Activated naive CD8-positive, alpha-beta T cell treated with anti-CD3 and anti-CD28 coated beads, Interleukin-2, amount 10 ng/mL, durations not matched to agents 7 days and 5 days (primary cell): ENCODE measurements around the gene OR52W1. TPM values are rescaled to one million over a fixed set of nuclear protein-coding genes. Genes with fewer than 3 reads are reported as not detected.
"Not testable (repeated sequence)": the region's sequence is repeated elsewhere in the genome, so short reads cannot be mapped to it uniquely, and the experiment has no call there.

Experiments used
- ATAC-seq: fragments of 150-1000 bp; cut with Tn5 transposase; one replicate; pipeline ENCODE4 v1.10.0; 2021; ENCODE audit warnings: low read depth, moderate library complexity
- POLR2A ChIA-PET: fragments of 350-600 bp; sonication (Branson Sonifier 250); formaldehyde crosslinking; loops from one replicate; lab custom pipeline; 2021; ENCODE audit warnings: antibody characterized with exemption; lab: Charles Lee
- DNase-seq: peaks from one replicate; pipeline ENCODE4 v3.0.0; 2021
- H3K27ac Mint-ChIP-seq: one replicate; pipeline ENCODE4 v1.8.0; 2022; ENCODE audit warnings: mild to moderate bottlenecking, mixed read lengths
- H3K27me3 Mint-ChIP-seq: one replicate; pipeline ENCODE4 v1.8.0; 2022; ENCODE audit warnings: mild to moderate bottlenecking, moderate library complexity, mixed read lengths
- H3K36me3 Mint-ChIP-seq: one replicate; pipeline ENCODE4 v1.8.0; 2021; ENCODE audit warnings: mild to moderate bottlenecking, mixed read lengths
- H3K4me1 Mint-ChIP-seq: one replicate; pipeline ENCODE4 v1.8.0; 2021; ENCODE audit warnings: mixed read lengths
- H3K4me3 Mint-ChIP-seq: one replicate; pipeline ENCODE4 v1.8.0; 2022; ENCODE audit warnings: mild to moderate bottlenecking, moderate library complexity, mixed read lengths
- H3K9me3 Mint-ChIP-seq: one replicate; pipeline ENCODE4 v1.8.0; 2021; ENCODE audit warnings: mixed read lengths
- total RNA-seq, 2 experiments: library from RNA; stranded (reverse); gene quantifications; one replicate each; pipeline ENCODE4 v1.2.3, GENCODE V29; 2021

Gene OR52W1
- total RNA-seq, 2 experiments from 2014 or later = not detected

DNA sequence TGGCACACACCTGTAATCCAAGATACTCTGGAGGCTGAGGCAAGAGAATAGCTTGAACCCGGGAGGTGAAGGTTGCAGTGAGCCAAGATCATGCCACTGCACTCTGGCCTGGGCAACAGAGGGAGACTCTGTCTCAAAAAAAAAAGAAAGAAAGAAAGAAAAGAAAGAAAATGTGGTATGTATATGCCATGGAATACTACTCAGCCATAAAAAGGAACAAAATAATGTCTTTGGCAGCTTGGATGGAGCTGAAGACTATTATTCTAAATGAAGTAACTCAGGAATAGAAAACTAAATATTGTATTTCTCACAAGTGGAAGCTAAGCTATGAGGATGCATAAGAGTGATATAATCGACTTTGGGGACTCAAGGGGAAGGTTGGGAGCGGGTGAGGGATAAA is 49.9 kb downstream of the OR52W1 start:
- not testable (repeated sequence) for H3K4me1 Mint-ChIP-seq, DNase-seq, H3K9me3 Mint-ChIP-seq, H3K27ac Mint-ChIP-seq, H3K36me3 Mint-ChIP-seq, H3K4me3 Mint-ChIP-seq, ATAC-seq
- POLR2A ChIA-PET = interaction anchor here (0.6 kb wide), 1 partner anchor 19 kb away, joined by 4 read pairs; no protein-coding TSS in a partner anchor
- peaks cover 12% of the 10 kb centered on the region for H3K27me3 Mint-ChIP-seq

Other genes starting within 250 kb of the OR52W1 start
- gene OR56A5, start 230.7 kb upstream of the OR52W1 start, total RNA-seq = not detected
- gene OR52L1, start 212.2 kb upstream of the OR52W1 start, total RNA-seq = not detected
- gene OR56A4, start 192.3 kb upstream of the OR52W1 start, total RNA-seq = not detected
- gene OR56A1, start 168.5 kb upstream of the OR52W1 start, total RNA-seq = not detected
- gene OR56B4, start 91.5 kb upstream of the OR52W1 start, total RNA-seq = not detected
- gene OR52B2, start 28.9 kb upstream of the OR52W1 start, total RNA-seq = not detected
- not detected for gene C11orf42, start 6.3 kb downstream of the OR52W1 start, total RNA-seq
- gene FHIP1B, start 35.4 kb downstream of the OR52W1 start, total RNA-seq = 10 to 100 TPM; 33.3 to 34.9 TPM
- under 1 TPM; 0.20 to 0.22 TPM for gene CNGA4, start 39.9 kb downstream of the OR52W1 start, total RNA-seq
- not detected for gene CCKBR, start 60.6 kb downstream of the OR52W1 start, total RNA-seq
- 1 to 10 TPM; 1.4 to 1.6 TPM for gene CAVIN3, start 121.3 kb downstream of the OR52W1 start, total RNA-seq
- gene SMPD1, start 191.2 kb downstream of the OR52W1 start, total RNA-seq = 10 to 100 TPM; 40.7 to 42.6 TPM
- gene APBB1, start 219.9 kb downstream of the OR52W1 start, total RNA-seq = 10 to 100 TPM; 64.0 to 69.2 TPM
- gene HPX, start 241.8 kb downstream of the OR52W1 start, total RNA-seq = 1 to 10 TPM in 1 of 2 experiments, under 1 TPM in 1; 0.58 to 1.3 TPM